H1 (cell line): Measurements from ENCODE around the gene PGP. TPM values are rescaled to one million over a fixed set of nuclear protein-coding genes. Genes with fewer than 3 reads are reported as not detected.

Experiments used
- POLR2AphosphoS5 ChIP-seq: IDR thresholded peaks from 2 replicates; pipeline ENCODE4 v1.6.1; 2011; ENCODE audit warnings: low read depth, low read length
- SUZ12 ChIP-seq: fragments of 200-600 bp; sonication (generic); IDR thresholded peaks from 2 replicates; pipeline ENCODE4 v1.6.1; 2012; ENCODE audit warnings: mild to moderate bottlenecking, inconsistent platforms, low read length, moderate library complexity, mixed read lengths
- polyA plus RNA-seq, 7 experiments: library from polyadenylated mRNA; depleted of rRNA in 3 of 7; stranded (reverse) in 5 of 7; unstranded in 2 of 7; fragments of >200 nt in 5 of 7; fragments of 200-250 nt in 2 of 7; gene quantifications; 1 replicate in 5 of 7; 2 replicates in 1 of 7; 4 replicates in 1 of 7; pipeline versions ENCODE4 v1.2.1 to v1.2.3, GENCODE V29; 2011 to 2013; ENCODE audit warnings: missing spikeins in 2 of 7, mixed read lengths in 2 of 7
- total RNA-seq: library from RNA; stranded (reverse); fragmentation: NEBNext Ultra II Directional; extraction: Animal tissue kit (Norgen Biotek cat#: 25700); gene quantifications from 2 replicates; pipeline ENCODE4 v1.2.1, GENCODE V29; 2021

The PGP gene
- total and polyA plus RNA-seq, 2 of the 8 experiments (the other 6 are each of a cell fraction or from before 2014, with no cell fraction given), result 30.9 to 55.9 TPM

DNA sequence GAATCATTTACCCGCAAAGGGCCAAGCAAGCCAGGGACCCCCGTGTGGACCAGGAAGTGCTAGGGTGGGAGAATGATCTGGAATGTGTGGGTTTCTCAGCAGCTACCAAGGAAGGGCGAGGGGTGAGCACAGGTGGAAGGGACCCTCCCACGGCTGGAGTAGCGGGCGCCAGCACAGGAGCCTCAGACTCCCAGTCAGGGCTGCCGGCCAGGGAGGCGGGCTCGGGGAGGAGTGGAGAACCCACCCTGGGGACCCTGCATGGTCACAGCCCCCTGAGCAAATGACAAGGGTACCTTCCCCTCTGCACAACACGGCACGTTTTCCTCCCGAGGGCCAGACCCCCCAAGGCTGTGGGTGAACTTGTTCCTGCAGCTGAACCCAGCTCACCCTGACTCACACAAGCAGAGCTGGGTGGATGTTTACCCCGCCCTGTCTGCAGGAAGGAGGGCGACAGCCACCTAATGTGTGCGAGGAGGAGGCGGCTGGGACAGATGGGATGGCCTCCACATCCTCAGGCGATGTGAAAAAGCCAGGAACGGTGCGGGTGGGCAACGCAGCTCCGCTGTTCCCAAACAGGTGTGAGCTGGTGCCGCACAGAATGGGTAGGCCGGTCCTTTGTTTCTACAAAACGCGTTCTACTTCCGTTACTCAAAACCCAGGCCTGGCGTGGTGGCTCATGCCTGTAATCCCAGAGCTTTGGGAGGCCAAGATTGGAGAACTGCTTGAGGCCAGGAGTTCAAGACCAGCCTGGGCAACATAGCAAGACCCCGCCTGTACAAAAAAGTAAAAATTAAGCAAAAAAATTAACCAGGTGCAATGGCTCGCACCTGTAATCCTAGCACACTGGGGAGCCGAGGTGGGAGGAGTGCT lies 30.5 kb upstream of the PGP start (continued):
- no peak for TF ChIP-seq POLR2AphosphoS5
- no peak for TF ChIP-seq SUZ12
